Smooth muscle cell (in vitro differentiated cells): ENCODE results near the gene CGB1. TPM values are rescaled to one million over a fixed set of nuclear protein-coding genes. Genes with fewer than 3 reads are reported as not detected.

Source experiments
- DNase-seq: peaks from one replicate; lab custom pipeline; 2025; ENCODE audit not compliant: unreplicated experiment; lab: John Stamatoyannopoulos, UW
- H2AFZ ChIP-seq: fragments of 200-600 bp; sonication (generic); 2 replicates; pipeline ENCODE4 v1.6.0; 2016; ENCODE audit warnings: antibody characterized with exemption, low read depth, mild to moderate bottlenecking
- H3F3A ChIP-seq: fragments of 200-600 bp; sonication (generic); 2 replicates; pipeline ENCODE4 v1.6.0; 2017; ENCODE audit warnings: antibody characterized with exemption, low read depth
- H3K27ac ChIP-seq: fragments of 200-600 bp; sonication (generic); 2 replicates; pipeline ENCODE4 v1.5.1; 2016; ENCODE audit warnings: low read depth, mild to moderate bottlenecking
- H3K27me3 ChIP-seq: fragments of 200-600 bp; sonication (generic); 2 replicates; pipeline ENCODE4 v1.6.1; 2016; ENCODE audit warnings: low read depth, mild to moderate bottlenecking
- H3K36me3 ChIP-seq: fragments of 200-600 bp; sonication (generic); 2 replicates; pipeline ENCODE4 v1.5.1; 2016; ENCODE audit warnings: low read depth
- H3K4me1 ChIP-seq: fragments of 200-600 bp; sonication (generic); 2 replicates; pipeline ENCODE4 v1.5.1; 2016; ENCODE audit warnings: low read depth
- H3K4me2 ChIP-seq: fragments of 200-600 bp; sonication (generic); 2 replicates; pipeline ENCODE4 v1.6.0; 2016; ENCODE audit warnings: mild to moderate bottlenecking
- H3K4me3 ChIP-seq: fragments of 200-600 bp; sonication (generic); 2 replicates; pipeline ENCODE4 v1.5.1; 2016; ENCODE audit warnings: mild to moderate bottlenecking
- H3K79me2 ChIP-seq: fragments of 200-600 bp; sonication (generic); 2 replicates; pipeline ENCODE4 v1.6.0; 2016; ENCODE audit warnings: low read depth, mild to moderate bottlenecking
- H3K9ac ChIP-seq: fragments of 200-600 bp; sonication (generic); 2 replicates; pipeline ENCODE4 v1.6.0; 2016; ENCODE audit warnings: low read depth
- H3K9me3 ChIP-seq: fragments of 200-600 bp; sonication (generic); replicated peaks from 2 replicates; pipeline ENCODE4 v1.5.1; 2016; ENCODE audit warnings: low read depth
- H4K20me1 ChIP-seq: fragments of 200-600 bp; sonication (generic); 2 replicates; pipeline ENCODE4 v1.6.0; 2016; ENCODE audit warnings: low read depth
- WGBS: methylation state at CpG from one replicate; pipeline ENCODE4 v1.1.7; 2016; ENCODE audit warnings: low lambda C conversion rate; 5-methylcytosine and 5-hydroxymethylcytosine counted together
- polyA plus RNA-seq: library from polyadenylated mRNA; unstranded; fragments of >200 nt; fragmentation: Nextera tagmentation; extraction: Ambion mirVana; gene quantifications from 2 replicates; pipeline ENCODE4 v1.2.1, GENCODE V29; 2016
- total RNA-seq: library from RNA; depleted of rRNA; stranded (reverse); fragments of >200 nt; gene quantifications from 2 replicates; pipeline ENCODE4 v1.2.3, GENCODE V29; 2014
- TF ChIP-seq, protein P1 (sequence below): fragments of 200-600 bp; sonication (generic); IDR thresholded peaks from 2 replicates; pipeline ENCODE4 v1.5.1; 2017; ENCODE audit warnings: borderline replicate concordance, mild to moderate bottlenecking, antibody characterized with exemption; ENCODE audit not compliant: insufficient read depth, poor library complexity, severe bottlenecking

CGB1 gene
- total and polyA plus RNA-seq, 2 experiments from 2014 or later: not detected

GRCh38 chr19:49022116-49022515, 14.6 kb downstream of the CGB1 start:
- Histone ChIP-seq H3K27me3 (peaks cover 6% of the 10 kb centered on the region), H3K27ac (no peak overlapping the region), H3K4me1 (no peaks in the 10 kb centered on the region), H3K4me3 (no peak overlapping the region), H3K4me2 (no peak overlapping the region), H3K79me2 (no peaks in the 10 kb centered on the region), H3F3A (no peaks in the 10 kb centered on the region), H2AFZ (no peak overlapping the region), H3K9me3 (no peaks in the 10 kb centered on the region), H3K9ac (no peak overlapping the region), H4K20me1 (no peaks in the 10 kb centered on the region), H3K36me3 (no peaks in the 10 kb centered on the region)
- 89% methylated on average over 6 of the region's 9 CpGs for WGBS
- TF ChIP-seq, protein P1, sequence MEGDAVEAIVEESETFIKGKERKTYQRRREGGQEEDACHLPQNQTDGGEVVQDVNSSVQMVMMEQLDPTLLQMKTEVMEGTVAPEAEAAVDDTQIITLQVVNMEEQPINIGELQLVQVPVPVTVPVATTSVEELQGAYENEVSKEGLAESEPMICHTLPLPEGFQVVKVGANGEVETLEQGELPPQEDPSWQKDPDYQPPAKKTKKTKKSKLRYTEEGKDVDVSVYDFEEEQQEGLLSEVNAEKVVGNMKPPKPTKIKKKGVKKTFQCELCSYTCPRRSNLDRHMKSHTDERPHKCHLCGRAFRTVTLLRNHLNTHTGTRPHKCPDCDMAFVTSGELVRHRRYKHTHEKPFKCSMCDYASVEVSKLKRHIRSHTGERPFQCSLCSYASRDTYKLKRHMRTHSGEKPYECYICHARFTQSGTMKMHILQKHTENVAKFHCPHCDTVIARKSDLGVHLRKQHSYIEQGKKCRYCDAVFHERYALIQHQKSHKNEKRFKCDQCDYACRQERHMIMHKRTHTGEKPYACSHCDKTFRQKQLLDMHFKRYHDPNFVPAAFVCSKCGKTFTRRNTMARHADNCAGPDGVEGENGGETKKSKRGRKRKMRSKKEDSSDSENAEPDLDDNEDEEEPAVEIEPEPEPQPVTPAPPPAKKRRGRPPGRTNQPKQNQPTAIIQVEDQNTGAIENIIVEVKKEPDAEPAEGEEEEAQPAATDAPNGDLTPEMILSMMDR: no peak
- no peak for DNase-seq

DNA sequence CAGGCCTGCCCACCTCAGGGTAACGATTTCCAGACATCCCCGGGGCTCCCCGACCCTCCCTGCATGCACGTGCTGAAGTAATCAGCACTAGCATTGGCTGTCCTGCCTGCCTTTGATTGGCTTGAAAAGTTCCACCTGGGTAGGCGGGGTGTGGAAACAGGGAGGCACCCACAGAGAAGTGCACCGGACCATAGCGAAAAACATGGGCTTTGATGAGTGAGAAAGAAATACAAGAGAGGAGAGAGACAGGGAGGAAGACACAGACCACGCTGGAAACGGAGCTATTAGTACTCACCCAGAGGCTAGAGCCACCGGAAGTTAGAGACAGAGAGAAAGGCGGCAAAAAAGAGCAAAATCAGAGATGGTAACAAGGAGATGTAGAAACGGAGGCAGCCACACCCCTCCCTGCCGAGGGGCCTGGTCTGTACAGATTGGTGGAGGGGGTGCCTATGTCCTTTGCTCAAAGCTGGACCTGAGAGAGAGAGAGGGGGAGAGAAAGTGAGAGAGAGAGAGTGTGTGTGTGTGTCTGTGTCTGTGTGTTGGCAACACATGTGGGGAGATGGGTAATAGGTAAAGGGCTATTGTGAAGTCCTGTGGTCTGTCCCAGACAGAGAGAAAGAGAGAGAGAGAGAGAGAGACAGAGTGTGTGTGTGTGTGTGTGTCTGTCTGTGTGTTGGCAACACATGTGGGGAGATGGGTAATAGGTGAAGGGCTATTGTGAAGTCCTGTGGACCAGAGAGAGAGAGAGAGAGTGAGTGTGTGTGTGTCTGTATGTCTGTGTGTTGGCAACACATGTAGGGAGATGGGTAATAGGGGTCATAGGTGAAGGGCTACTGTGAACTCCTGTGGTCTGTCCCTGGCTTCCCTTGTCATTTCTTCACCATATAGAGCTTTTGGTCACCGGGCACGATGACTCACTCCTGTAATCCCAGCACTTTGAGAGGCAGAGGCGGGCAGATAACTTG, 15.5 kb downstream of the CGB1 start:
- no peaks in the 10 kb centered on the region for H3K4me1 ChIP-seq
- no peak overlapping the region for H2AFZ ChIP-seq
- 55% methylated on average over 16 of the region's 16 CpGs for WGBS
- H3K4me3 ChIP-seq: no peak overlapping the region
- H4K20me1 ChIP-seq: no peaks in the 10 kb centered on the region
- H3K27ac ChIP-seq: no peak overlapping the region
- no peaks in the 10 kb centered on the region for H3K36me3 ChIP-seq
- TF ChIP-seq, protein P1: no peak
- no peaks in the 10 kb centered on the region for H3K79me2 ChIP-seq
- H3K9me3 ChIP-seq: no peaks in the 10 kb centered on the region
- peaks cover 6% of the 10 kb centered on the region for H3K27me3 ChIP-seq
- H3K4me2 ChIP-seq: no peak overlapping the region
- no peak for DNase-seq
- H3F3A ChIP-seq: no peaks in the 10 kb centered on the region
- no peak overlapping the region for H3K9ac ChIP-seq

GRCh38 chr19:49020342-49020741, 16.4 kb downstream of the CGB1 start:
- 91% methylated on average over 11 of the region's 11 CpGs for WGBS

More at GRCh38 chr19:49020342-49020741, 16.4 kb downstream of the CGB1 start:
- Histone ChIP-seq H3K4me3 (no peak overlapping the region), H3K4me1 (no peaks in the 10 kb centered on the region), H3K36me3 (no peaks in the 10 kb centered on the region), H3F3A (no peaks in the 10 kb centered on the region), H3K9me3 (no peaks in the 10 kb centered on the region), H3K27ac (no peak overlapping the region), H4K20me1 (no peaks in the 10 kb centered on the region), H3K27me3 (peaks cover 6% of the 10 kb centered on the region), H3K4me2 (no peak overlapping the region), H3K9ac (no peak overlapping the region), H2AFZ (no peak overlapping the region), H3K79me2 (no peaks in the 10 kb centered on the region)
- TF ChIP-seq, protein P1: no peak
- DNase-seq: no peak
